Thoracic aorta (tissue), 2 donors: ENCODE results near the gene C1QTNF2. TPM values are rescaled to one million over a fixed set of nuclear protein-coding genes. Genes with fewer than 3 reads are reported as not detected.

Experiments
- ATAC-seq: fragments of 150-250 bp; one replicate; pipeline ENCODE4 v1.8.0; 2017; ENCODE audit warnings: low read depth; ENCODE audit not compliant: insufficient number of reproducible peaks, low FRiP score
- DNase-seq: peaks from one replicate; pipeline ENCODE4 v3.0.0-alpha.2; 2020; ENCODE audit warnings: low spot score
- H3K27ac ChIP-seq, 2 donors: fragments of 200-600 bp; sonication (generic); 1 replicate in 1 of 2; 2 replicates in 1 of 2; pipeline ENCODE4 v1.5.1; 2016; ENCODE audit warnings: mild to moderate bottlenecking in 2 of 2, moderate library complexity in 2 of 2
- H3K27me3 ChIP-seq: fragments of 200-600 bp; sonication (generic); replicated peaks from 2 replicates; pipeline ENCODE4 v1.6.0; 2016; ENCODE audit warnings: mild to moderate bottlenecking; ENCODE audit not compliant: insufficient read depth
- H3K36me3 ChIP-seq: fragments of 200-600 bp; sonication (generic); one replicate; pipeline ENCODE4 v1.5.1; 2016
- H3K4me1 ChIP-seq, 2 donors: fragments of 200-600 bp; sonication (generic); 1 replicate in 1 of 2; 2 replicates in 1 of 2; pipeline versions ENCODE4 v1.5.1 to v1.6.0; 2016; ENCODE audit warnings: low read depth in 2 of 2, mild to moderate bottlenecking in 1 of 2; ENCODE audit not compliant: control insufficient read depth in 1 of 2
- H3K4me3 ChIP-seq: fragments of 200-600 bp; sonication (generic); 2 replicates; pipeline ENCODE4 v1.5.1; 2016; ENCODE audit warnings: mild to moderate bottlenecking
- H3K9me3 ChIP-seq: fragments of 200-600 bp; sonication (generic); 2 replicates; pipeline ENCODE4 v1.5.1; 2016
- total RNA-seq, 2 donors: library from RNA; depleted of rRNA; stranded (reverse); fragments of >200 nt; gene quantifications; one replicate each; pipeline versions ENCODE4 v1.1.0 to v1.2.3, GENCODE V29; 2016
- TF ChIP-seq, protein P1 (sequence below): fragments of 200-600 bp; sonication (generic); IDR thresholded peaks from one replicate; pipeline ENCODE4 v1.5.1; 2019; ENCODE audit warnings: antibody characterized with exemption

C1QTNF2 gene
- total RNA-seq, 2 donors from 2014 or later = 8.3 to 13.8 TPM

DNA sequence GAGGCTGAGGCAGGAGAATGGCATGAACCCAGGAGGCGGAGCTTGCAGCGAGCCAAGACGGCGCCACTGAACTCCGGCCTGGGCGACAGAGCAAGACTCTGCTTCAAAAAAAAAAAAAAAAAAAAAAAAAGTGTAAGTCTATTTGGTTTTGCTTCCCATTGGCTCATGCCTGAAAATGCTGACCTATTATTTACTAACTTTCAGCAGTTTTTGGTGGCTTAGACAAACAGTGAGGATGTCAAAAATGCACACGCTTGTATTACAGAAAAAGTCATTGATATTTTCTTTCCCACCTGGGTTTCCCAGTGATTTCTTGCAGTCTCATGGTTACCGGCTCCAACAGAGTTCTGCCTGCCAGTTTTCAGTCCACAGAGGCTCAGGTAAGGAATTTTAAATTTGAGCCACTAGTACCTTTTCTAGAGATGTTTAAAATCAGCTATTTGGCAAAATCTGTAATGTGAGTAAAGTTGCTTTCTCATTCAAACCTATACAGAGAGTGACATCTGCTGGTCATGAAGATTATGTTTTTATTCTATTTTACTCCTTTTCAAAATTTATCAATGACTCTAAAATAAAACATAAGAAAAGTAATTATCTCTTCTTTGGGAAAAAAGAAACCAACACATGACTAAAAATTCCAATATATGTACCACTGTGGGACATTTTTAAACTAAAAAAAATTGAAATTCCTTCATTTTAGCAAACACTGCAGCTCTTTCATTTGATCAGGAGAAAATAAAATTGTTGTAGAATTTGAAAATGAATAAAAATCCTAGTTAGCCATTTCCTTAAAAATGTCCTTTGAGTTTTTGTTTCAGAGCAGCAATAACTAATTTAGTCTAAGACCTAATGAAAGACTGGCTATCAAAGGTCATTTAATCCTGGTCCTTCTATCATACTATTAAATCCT is 20.6 kb upstream of the C1QTNF2 start:
- TF ChIP-seq, protein P1, sequence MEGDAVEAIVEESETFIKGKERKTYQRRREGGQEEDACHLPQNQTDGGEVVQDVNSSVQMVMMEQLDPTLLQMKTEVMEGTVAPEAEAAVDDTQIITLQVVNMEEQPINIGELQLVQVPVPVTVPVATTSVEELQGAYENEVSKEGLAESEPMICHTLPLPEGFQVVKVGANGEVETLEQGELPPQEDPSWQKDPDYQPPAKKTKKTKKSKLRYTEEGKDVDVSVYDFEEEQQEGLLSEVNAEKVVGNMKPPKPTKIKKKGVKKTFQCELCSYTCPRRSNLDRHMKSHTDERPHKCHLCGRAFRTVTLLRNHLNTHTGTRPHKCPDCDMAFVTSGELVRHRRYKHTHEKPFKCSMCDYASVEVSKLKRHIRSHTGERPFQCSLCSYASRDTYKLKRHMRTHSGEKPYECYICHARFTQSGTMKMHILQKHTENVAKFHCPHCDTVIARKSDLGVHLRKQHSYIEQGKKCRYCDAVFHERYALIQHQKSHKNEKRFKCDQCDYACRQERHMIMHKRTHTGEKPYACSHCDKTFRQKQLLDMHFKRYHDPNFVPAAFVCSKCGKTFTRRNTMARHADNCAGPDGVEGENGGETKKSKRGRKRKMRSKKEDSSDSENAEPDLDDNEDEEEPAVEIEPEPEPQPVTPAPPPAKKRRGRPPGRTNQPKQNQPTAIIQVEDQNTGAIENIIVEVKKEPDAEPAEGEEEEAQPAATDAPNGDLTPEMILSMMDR = peak; percentile 48
- no peak for DNase-seq
- no peak overlapping the region for H3K27ac ChIP-seq
- H3K27me3 ChIP-seq = no peaks in the 10 kb centered on the region
- no peak overlapping the region for H3K4me3 ChIP-seq
- peaks cover 12% of the 10 kb centered on the region for H3K9me3 ChIP-seq
- H3K36me3 ChIP-seq = no peaks in the 10 kb centered on the region
- ATAC-seq = no peak
- no peaks in the 10 kb centered on the region for H3K4me1 ChIP-seq

DNA sequence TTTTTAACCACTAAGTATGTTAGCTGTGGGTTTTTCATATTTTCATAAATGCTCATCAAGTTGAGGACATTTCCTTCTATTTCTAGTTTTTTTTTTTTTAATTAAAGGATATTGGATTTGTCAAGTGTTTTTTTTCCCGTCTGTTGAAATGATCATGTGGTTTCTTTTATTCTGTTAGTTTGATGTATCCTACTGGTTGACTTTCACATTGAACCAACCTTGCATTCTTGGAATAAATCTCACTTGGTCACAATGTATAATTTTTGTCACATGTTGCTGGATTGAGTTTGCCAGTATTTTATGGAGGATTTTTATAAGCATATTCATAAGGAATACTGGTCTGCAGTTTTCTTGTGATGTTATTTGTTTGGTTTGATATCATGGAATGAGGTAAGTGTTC is 17.0 kb upstream of the C1QTNF2 start:
- ATAC-seq (no peak), DNase-seq (no peak)
- Histone ChIP-seq H3K36me3 (no peaks in the 10 kb centered on the region), H3K4me3 (no peak overlapping the region), H3K27ac (no peak overlapping the region), H3K27me3 (no peaks in the 10 kb centered on the region), H3K4me1 (no peaks in the 10 kb centered on the region), H3K9me3 (peaks cover 12% of the 10 kb centered on the region)
- TF ChIP-seq, protein P1 = no peak

DNA sequence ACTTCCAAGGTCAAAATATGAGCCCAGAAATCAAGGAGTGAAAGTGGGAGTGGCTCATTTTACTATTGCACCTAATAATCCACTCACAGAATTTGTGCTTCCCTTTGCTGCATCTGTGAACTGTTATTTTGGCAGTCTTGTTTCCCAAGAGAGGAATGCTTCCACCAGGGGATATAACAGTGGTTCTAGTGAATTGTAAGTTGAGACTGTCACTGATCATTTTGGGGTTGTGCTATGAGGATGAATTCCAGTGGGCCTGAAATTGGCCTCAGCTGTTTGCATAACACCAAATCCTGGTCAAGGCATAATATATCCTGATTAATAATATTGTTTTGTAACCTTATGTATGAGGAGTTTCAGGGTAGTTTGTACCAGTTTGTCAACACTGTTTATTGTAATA is 15.1 kb upstream of the C1QTNF2 start:
- DNase-seq (no peak), ATAC-seq (no peak)
- Histone ChIP-seq H3K4me3 (no peak overlapping the region), H3K27me3 (no peaks in the 10 kb centered on the region), H3K4me1 (no peaks in the 10 kb centered on the region), H3K36me3 (no peaks in the 10 kb centered on the region), H3K27ac (no peak overlapping the region), H3K9me3 (peaks cover 12% of the 10 kb centered on the region)
- TF ChIP-seq, protein P1 = no peak

DNA sequence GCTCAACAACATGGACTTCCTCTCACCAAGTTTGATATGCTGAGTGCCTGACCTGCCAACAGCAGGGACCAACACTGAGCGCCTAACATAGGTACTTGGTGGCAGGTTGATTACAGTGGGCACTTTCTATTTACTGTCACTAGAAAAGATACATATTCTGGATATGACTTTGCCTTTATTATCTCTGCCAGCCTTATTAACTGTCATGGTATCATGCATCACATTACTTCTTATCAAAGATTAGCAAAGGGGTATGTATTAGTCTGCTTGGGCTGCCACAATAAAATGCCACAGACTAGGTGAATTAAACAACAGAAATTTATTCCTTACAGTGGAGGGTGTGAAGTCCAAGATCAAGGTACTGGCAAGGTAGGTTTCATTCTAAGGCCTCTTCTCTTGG is 14.3 kb upstream of the C1QTNF2 start:
- Histone ChIP-seq H3K27ac (no peak overlapping the region), H3K36me3 (no peaks in the 10 kb centered on the region), H3K27me3 (no peaks in the 10 kb centered on the region), H3K4me1 (peaks cover 0 to 1% of the 10 kb centered on the region in 2 donors), H3K4me3 (no peak overlapping the region), H3K9me3 (peaks cover 12% of the 10 kb centered on the region)
- ATAC-seq (no peak), DNase-seq (no peak)
- TF ChIP-seq, protein P1 = no peak

DNA sequence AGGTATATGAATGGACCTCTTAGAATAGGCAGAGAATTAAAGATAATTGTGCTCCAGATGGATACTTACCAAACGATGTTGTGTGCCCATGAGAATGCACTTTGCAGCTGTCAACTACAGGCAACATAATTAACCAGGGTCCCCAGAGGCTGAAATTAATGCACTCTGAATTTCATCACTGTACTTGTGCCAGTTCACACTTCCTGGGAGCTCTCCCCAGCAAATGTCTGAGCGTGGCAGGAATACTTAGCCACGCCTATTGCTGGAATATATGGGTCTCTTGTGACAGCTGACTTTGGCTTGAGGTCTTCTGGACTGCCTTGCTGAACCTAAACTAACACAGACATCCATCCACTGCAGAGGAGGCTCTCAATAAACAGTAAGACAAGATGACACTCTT is 11.9 kb upstream of the C1QTNF2 start:
- Histone ChIP-seq H3K36me3 (no peaks in the 10 kb centered on the region), H3K27me3 (no peaks in the 10 kb centered on the region), H3K4me3 (no peak overlapping the region), H3K4me1 (peaks cover 0 to 7% of the 10 kb centered on the region in 2 donors), H3K9me3 (peaks cover 5% of the 10 kb centered on the region), H3K27ac (no peak overlapping the region)
- no peak for DNase-seq
- no peak for ATAC-seq
- TF ChIP-seq, protein P1 = no peak
